Pancreas (tissue), 10 donors: ENCODE measurements around the gene HIPK2. TPM values are rescaled to one million over a fixed set of nuclear protein-coding genes. Genes with fewer than 3 reads are reported as not detected.

Source experiments
- ATAC-seq, 4 donors: fragments of 200-7000 bp; cut with Tn5 transposase; one replicate each; pipeline versions ENCODE4 v1.8.0 to v1.9.1; 2020; ENCODE audit warnings: mild to moderate bottlenecking in 4 of 4, moderate library complexity in 4 of 4
- DNase-seq, 6 donors: peaks; one replicate each; pipeline ENCODE4 v3.0.0-alpha.2; 2020
- FAIRE-seq: peaks from 2 replicates; lab custom pipeline; 2012; peaks lifted over from hg19 to GRCh38; lab: Jason Lieb, UNC
- H3K27ac ChIP-seq, 4 donors: fragments of 200-600 bp; sonication (generic); 1 replicate in 3 of 4; 2 replicates in 1 of 4; pipeline versions ENCODE4 v1.5.0 to v1.8.0; 2020
- H3K27me3 ChIP-seq, 4 donors: fragments of 200-600 bp; one replicate each; pipeline ENCODE4 v1.8.0; 2021
- H3K36me3 ChIP-seq, 3 donors: fragments of 200-600 bp; sonication (generic) in 1 of 3; one replicate each; pipeline versions ENCODE4 v1.5.0 to v1.8.0; 2020 to 2021
- H3K4me1 ChIP-seq, 3 donors: fragments of 200-600 bp; one replicate each; pipeline ENCODE4 v1.8.0; 2021
- H3K4me3 ChIP-seq, 4 donors: fragments of 200-600 bp; sonication (generic) in 2 of 4; one replicate each; pipeline versions ENCODE4 v1.5.0 to v1.8.0; 2020 to 2021
- H3K9me3 ChIP-seq, 4 donors: fragments of 200-600 bp; one replicate each; pipeline ENCODE4 v1.8.0; 2021
- CTCF ChIP-seq, 4 donors: fragments of 200-600 bp; sonication (generic) in 3 of 4; IDR thresholded peaks; one replicate each; pipeline versions ENCODE4 v1.5.0 to v1.8.0; 2021; ENCODE audit warnings: antibody characterized with exemption in 4 of 4
- WGBS, 2 donors: extraction: QIAGEN DNeasy Blood & Tissue Kit; methylation state at CpG; one replicate each; pipeline ENCODE4 v1.1.7; 2013; 5-methylcytosine and 5-hydroxymethylcytosine counted together
- intact Hi-C, 3 donors: fragments of 100-400 bp; cut with DNase I; formaldehyde crosslinking; loops; one replicate each; pipeline versions ENCODE4 v1.11.1 to v1.14.2; 2022
- polyA plus RNA-seq, 2 donors: library from polyadenylated mRNA; stranded (reverse); fragments of 200-250 nt; gene quantifications; one replicate each; pipeline ENCODE4 v1.2.3, GENCODE V29; 2013
- total RNA-seq, 6 donors: library from RNA; stranded (reverse); fragmentation: NEBNext Ultra II Directional in 4 of 6; extraction: Animal tissue kit (Norgen Biotek cat#: 25700) in 4 of 6; gene quantifications; one replicate each; pipeline versions ENCODE4 v1.2.1 to v1.2.4, GENCODE V29; 2021 to 2023
- donor health status: healthy with polysubstance abuse.
- donor health status: DM: no; HTN: no; CAD: no; lungs with moderate emphysema.
- donor health status: DM: no; HTN: no; CAD: no.
- donor health status: control.
- donor health status: control.
- donor health status: Bipolar disorder and iron deficiency.
- donor health status: DM: yes; HTN: yes; CAD: no.
- donor health status: DM: no; HTN: no; CAD: no.
- donor health status: DM: no; HTN: no; CAD: no.
- donor health status: DM: yes; HTN: yes; CAD: no.

Gene HIPK2
- total and polyA plus RNA-seq, 8 donors = 6.7 to 49.0 (median 24.7) TPM

DNA sequence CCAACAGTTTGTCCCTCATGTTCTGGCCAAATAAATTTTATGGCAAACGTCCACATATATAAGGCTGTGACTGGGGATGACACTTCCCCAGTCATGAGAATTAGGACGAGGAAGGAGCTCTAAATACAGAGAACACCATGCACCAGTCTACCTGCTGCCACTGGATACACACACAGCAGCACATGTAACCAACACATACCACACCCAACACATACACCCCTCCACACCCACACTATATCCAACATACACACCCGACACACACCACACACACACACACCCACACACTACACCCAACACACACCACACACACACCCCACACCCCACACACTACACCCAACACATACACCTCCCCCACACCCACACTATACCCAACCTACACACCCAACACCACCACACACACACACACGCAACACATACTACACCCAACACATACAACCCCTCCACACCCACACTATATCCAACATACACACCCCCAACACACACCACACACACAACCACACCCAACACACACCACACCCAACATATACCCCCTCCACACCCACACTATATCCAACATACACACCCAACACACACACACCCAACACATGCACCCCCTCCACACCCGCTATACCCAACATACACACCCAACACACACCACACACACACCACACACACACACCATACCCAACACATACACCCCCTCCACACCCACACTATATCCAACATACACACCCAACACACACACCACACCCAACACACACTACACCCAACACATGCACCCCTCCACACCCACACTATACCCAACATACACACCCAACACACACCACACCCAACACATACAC lies 74.1 kb downstream of the HIPK2 start:
- no peak for FAIRE-seq
- H3K4me1 ChIP-seq = peaks cover 5 to 16% (median 12%) of the 10 kb centered on the region in 3 donors
- peak overlapping the region in 1 of 4 donors; percentile 30 for H3K27ac ChIP-seq
- peak in 2 of 4 donors; percentile 17 to 21 for ATAC-seq
- TF ChIP-seq CTCF (IDR thresholded peaks at IDR 0.05) = no peak
- H3K27me3 ChIP-seq = no peaks in the 10 kb centered on the region
- no peaks in the 10 kb centered on the region for H3K9me3 ChIP-seq
- no peak for DNase-seq
- 84 to 85% methylated on average over 5 of the region's 5 CpGs for WGBS, 2 donors
- intact Hi-C loops = no loop called here
- H3K4me3 ChIP-seq = no peak overlapping the region
- H3K36me3 ChIP-seq = no peaks in the 10 kb centered on the region

DNA sequence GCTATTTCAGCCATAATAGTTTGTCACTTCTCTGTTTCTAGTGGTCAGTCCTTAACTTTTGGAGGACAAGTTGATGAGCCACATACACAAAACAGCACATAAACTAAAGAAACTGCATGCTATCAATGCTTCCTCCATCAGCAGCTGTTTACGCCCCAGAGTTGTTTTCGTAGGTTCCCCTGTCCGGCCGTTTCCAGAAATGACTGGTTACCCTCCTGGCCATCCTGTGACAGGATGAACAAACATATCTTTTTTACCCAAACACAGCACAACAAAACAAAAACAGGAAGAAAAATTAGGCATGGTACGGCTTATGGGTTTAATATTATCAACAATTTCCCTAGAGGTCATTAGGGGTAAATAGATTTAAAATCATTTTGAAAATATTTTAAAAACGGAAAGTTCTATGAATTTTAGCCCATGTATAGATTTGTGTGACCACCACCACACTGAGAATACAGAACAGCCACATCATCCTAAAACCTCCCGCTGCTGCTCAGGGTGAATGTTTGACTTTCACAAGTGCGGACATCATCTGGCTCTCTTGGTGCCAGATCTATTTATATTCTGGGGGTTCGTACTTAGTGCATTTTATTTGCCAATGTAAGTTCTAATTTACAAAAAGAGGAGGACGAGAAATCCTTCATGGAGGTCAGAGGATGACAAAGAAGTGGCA lies 74.8 kb downstream of the HIPK2 start:
- Histone ChIP-seq H3K27me3 (no peaks in the 10 kb centered on the region), H3K36me3 (no peaks in the 10 kb centered on the region), H3K4me3 (no peak overlapping the region), H3K4me1 (peaks cover 5 to 16% (median 12%) of the 10 kb centered on the region in 3 donors), H3K27ac (peak overlapping the region in 2 of 4 donors; percentile 30 to 33), H3K9me3 (no peaks in the 10 kb centered on the region)
- TF ChIP-seq CTCF (IDR thresholded peaks at IDR 0.05) = no peak
- WGBS, 2 donors = 67 to 74% methylated on average over 10 of the region's 10 CpGs
- ATAC-seq = peak in 2 of 4 donors; percentile 46 to 50
- intact Hi-C loops = no loop called here
- no peak for FAIRE-seq
- no peak for DNase-seq

DNA sequence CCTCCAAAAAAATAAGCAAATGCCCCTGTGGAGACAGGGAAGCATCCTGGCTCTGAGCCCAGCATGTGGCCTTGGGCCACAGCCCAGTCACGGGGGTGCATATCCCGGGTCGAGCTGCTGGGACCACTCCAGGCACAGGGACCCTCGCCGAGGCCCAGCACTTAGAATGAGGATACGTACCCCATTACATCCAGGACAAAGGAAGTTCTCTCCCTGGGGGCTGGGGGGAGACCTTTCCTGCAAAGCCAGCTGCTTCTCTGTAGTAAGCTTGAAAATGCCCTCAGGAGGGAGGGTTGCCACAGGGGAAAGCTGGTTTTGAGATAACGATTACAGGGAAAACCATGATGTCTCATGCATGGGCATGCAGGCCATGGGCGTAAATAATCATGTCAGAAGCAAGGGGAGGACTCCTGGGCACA lies 75.5 kb downstream of the HIPK2 start:
- H3K27ac ChIP-seq = peak overlapping the region in 2 of 4 donors; percentile 30 to 33
- no peak for DNase-seq
- H3K27me3 ChIP-seq = no peaks in the 10 kb centered on the region
- intact Hi-C loops = no loop called here
- H3K36me3 ChIP-seq = no peaks in the 10 kb centered on the region
- H3K9me3 ChIP-seq = no peaks in the 10 kb centered on the region
- H3K4me1 ChIP-seq = peaks cover 5 to 16% (median 12%) of the 10 kb centered on the region in 3 donors
- TF ChIP-seq CTCF (IDR thresholded peaks at IDR 0.05) = no peak
- H3K4me3 ChIP-seq = no peak overlapping the region
- ATAC-seq = peak in 3 of 4 donors; percentile 15 to 62 (median 52)
- 25 to 26% methylated on average over 8 of the region's 8 CpGs for WGBS, 2 donors
- no peak for FAIRE-seq

DNA sequence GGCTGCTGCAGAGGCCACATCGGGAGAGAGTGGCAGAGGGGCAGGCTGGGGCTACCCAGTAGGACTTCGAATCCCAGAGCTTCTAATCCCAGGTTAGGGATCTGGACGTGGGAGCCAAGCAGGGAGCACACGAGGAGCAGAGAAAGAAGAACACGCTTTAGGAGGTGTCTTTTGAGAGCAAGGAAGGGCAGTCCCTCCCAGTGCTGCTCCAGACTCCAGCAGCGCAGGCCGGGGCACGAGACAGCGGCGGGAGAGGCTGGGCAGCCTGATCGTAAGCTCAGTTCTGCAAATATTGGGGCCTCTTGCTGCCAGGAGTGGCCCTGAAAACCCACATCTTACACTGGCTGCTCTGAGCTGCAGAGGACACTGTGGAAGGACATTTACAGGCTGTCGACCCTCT lies 75.9 kb downstream of the HIPK2 start:
- peak in 3 of 4 donors; percentile 4 to 45 (median 32) for ATAC-seq
- TF ChIP-seq CTCF (IDR thresholded peaks at IDR 0.05) = no peak
- Histone ChIP-seq H3K4me3 (no peak overlapping the region), H3K36me3 (no peaks in the 10 kb centered on the region), H3K9me3 (no peaks in the 10 kb centered on the region), H3K4me1 (peaks cover 5 to 16% (median 12%) of the 10 kb centered on the region in 3 donors), H3K27ac (peak overlapping the region in 1 of 4 donors; percentile 30), H3K27me3 (no peaks in the 10 kb centered on the region)
- no peak for DNase-seq
- intact Hi-C loops = no loop called here
- WGBS, 2 donors = 59 to 62% methylated on average over 12 of the region's 12 CpGs
- FAIRE-seq = no peak
